Inflammatory macrophage (primary cell): ENCODE data around the gene TANGO6.
A peak's percentile ranks its signal among the peaks of the same experiment; 100 is the strongest.

ENCODE experiments used
- DNase-seq, 2 donors: peaks; one replicate each; pipeline ENCODE4 v3.0.0-alpha.2; 2020 to 2022

TANGO6 gene

GRCh38 chr16:68866933-68867332 is 23.6 kb downstream of the TANGO6 start:
- no peak for DNase-seq

- no peak for DNase-seq
Measured at GRCh38 chr16:68869492-68870088, 26.3 kb downstream of the TANGO6 start.

GRCh38 chr16:68873635-68874471 is 30.5 kb downstream of the TANGO6 start:
- no peak for DNase-seq

- no peak for DNase-seq
Measured at GRCh38 chr16:68875871-68876270, 32.5 kb downstream of the TANGO6 start.

GRCh38 chr16:68883685-68884084 is 40.4 kb downstream of the TANGO6 start:
- DNase-seq: no peak

- DNase-seq: no peak
Measured at GRCh38 chr16:68884401-68884800, 41.1 kb downstream of the TANGO6 start.

GRCh38 chr16:68884861-68885720 is 41.8 kb downstream of the TANGO6 start:
- DNase-seq: no peak

GRCh38 chr16:68887107-68887506 is 43.8 kb downstream of the TANGO6 start:
- DNase-seq: no peak

- DNase-seq: peak; percentile 11 to 41
Measured at GRCh38 chr16:68889508-68890150, 46.3 kb downstream of the TANGO6 start.

GRCh38 chr16:68892214-68892613 is 48.9 kb downstream of the TANGO6 start:
- DNase-seq: no peak

GRCh38 chr16:68892898-68893297 is 49.6 kb downstream of the TANGO6 start:
- DNase-seq: no peak

GRCh38 chr16:68893710-68894705 is 50.7 kb downstream of the TANGO6 start:
- peak in 1 of 2 donors; percentile 8 for DNase-seq

- DNase-seq: no peak
Measured at GRCh38 chr16:68894714-68895113, 51.4 kb downstream of the TANGO6 start.

GRCh38 chr16:68898026-68898425 is 54.7 kb downstream of the TANGO6 start:
- no peak for DNase-seq

GRCh38 chr16:68900009-68900408 is 56.7 kb downstream of the TANGO6 start:
- peak in 1 of 2 donors; percentile 33 for DNase-seq

GRCh38 chr16:68902003-68902968 is 59.0 kb downstream of the TANGO6 start:
- DNase-seq: peak; percentile 11 to 30

GRCh38 chr16:68902969-68903345 is 59.6 kb downstream of the TANGO6 start:
- DNase-seq: no peak

- DNase-seq: no peak
Measured at GRCh38 chr16:68907297-68907696, 64.0 kb downstream of the TANGO6 start.

- no peak for DNase-seq
Measured at GRCh38 chr16:68907781-68908181, 64.5 kb downstream of the TANGO6 start.

- DNase-seq: no peak
Measured at GRCh38 chr16:68909099-68909733, 65.9 kb downstream of the TANGO6 start.
